Panc1 (cell line): ENCODE results near the gene RAPGEFL1. TPM values are rescaled to one million over a fixed set of nuclear protein-coding genes. Genes with fewer than 3 reads are reported as not detected.

ENCODE experiments used
- ATAC-seq: fragments of 200-7000 bp; cut with Tn5 transposase; 2 replicates; pipeline ENCODE4 v1.9.1; 2020; ENCODE audit warnings: mild to moderate bottlenecking, moderate library complexity
- BruUV-seq: library from RNA; stranded (reverse); fragments of 400-500 nt; replicated peaks from 2 replicates; lab custom pipeline; 2021; lab: Mats Ljungman, UMichigan
- CTCF ChIA-PET: fragments of 300-600 bp; sonication (Branson Sonifier 250); formaldehyde crosslinking; loops from one replicate; lab custom pipeline; 2022; ENCODE audit warnings: antibody characterized with exemption; lab: Charles Lee
- POLR2A ChIA-PET: fragments of 300-600 bp; sonication (Branson Sonifier 250); formaldehyde crosslinking; loops from one replicate; lab custom pipeline; 2022; ENCODE audit warnings: antibody characterized with exemption; lab: Charles Lee
- DNase-seq: peaks from one replicate; pipeline ENCODE4 v3.0.0-alpha.2; 2010; ENCODE audit warnings: low read depth, low spot score
- H3K27ac ChIP-seq: 2 replicates; pipeline ENCODE4 v1.5.1; 2011; ENCODE audit warnings: mild to moderate bottlenecking, low read length, inconsistent platforms
- H3K27me3 ChIP-seq: fragments of 200-500 bp; sonication (Bioruptor generic); 2 replicates; pipeline ENCODE4 v1.6.0; 2014; ENCODE audit warnings: low read length, inconsistent platforms; ENCODE audit not compliant: control insufficient read depth, insufficient read depth
- H3K36me3 ChIP-seq: fragments of 200-500 bp; sonication (Bioruptor generic); 2 replicates; pipeline ENCODE4 v1.5.1; 2014; ENCODE audit warnings: inconsistent platforms, mild to moderate bottlenecking, low read length, moderate library complexity; ENCODE audit not compliant: control insufficient read depth, insufficient read depth
- H3K4me1 ChIP-seq: 2 replicates; pipeline ENCODE4 v1.5.1; 2011; ENCODE audit warnings: inconsistent platforms, mild to moderate bottlenecking, low read length, moderate library complexity; ENCODE audit not compliant: control insufficient read depth, insufficient read depth
- H3K4me3 ChIP-seq, 2 experiments: 2 replicates each; pipeline ENCODE4 v1.5.1; 2011 to 2012; ENCODE audit warnings: low read depth in 2 of 2, low read length in 2 of 2, mild to moderate bottlenecking in 2 of 2, inconsistent platforms in 1 of 2, moderate library complexity in 1 of 2
- H3K9me3 ChIP-seq: fragments of 200-500 bp; sonication (Bioruptor generic); 2 replicates; pipeline ENCODE4 v1.5.1; 2014; ENCODE audit warnings: low read depth, mild to moderate bottlenecking, inconsistent platforms, low read length, moderate library complexity; ENCODE audit not compliant: control insufficient read depth, insufficient read depth
- CTCF ChIP-seq: fragments of 450-650 bp; IDR thresholded peaks from 2 replicates; pipeline ENCODE4 v1.5.1; 2017; ENCODE audit warnings: mild to moderate bottlenecking
- POLR2AphosphoS5 ChIP-seq: IDR thresholded peaks from 2 replicates; pipeline ENCODE4 v1.6.1; 2012; ENCODE audit warnings: mild to moderate bottlenecking, low read depth, low read length, moderate library complexity
- REST ChIP-seq, 2 experiments: IDR thresholded peaks; 2 replicates each; pipeline ENCODE4 v1.6.1; 2011 to 2012; ENCODE audit warnings: low read depth in 2 of 2, control low read depth in 1 of 2, low read length in 1 of 2, mild to moderate bottlenecking in 1 of 2, moderate library complexity in 1 of 2; ENCODE audit not compliant: insufficient read depth in 1 of 2
- SIN3A ChIP-seq: IDR thresholded peaks from 2 replicates; pipeline ENCODE4 v1.6.1; 2012; ENCODE audit warnings: low read depth, mild to moderate bottlenecking, low read length, moderate library complexity, borderline replicate concordance; ENCODE audit not compliant: insufficient read depth
- TCF7L2 ChIP-seq: IDR thresholded peaks from 2 replicates; pipeline ENCODE4 v1.6.1; 2011; ENCODE audit warnings: mild to moderate bottlenecking, low read depth, low read length, inconsistent platforms
- in situ Hi-C: cut with HindIII; loops from 2 replicates; pipeline ENCODE4 v1.10.0; 2016; ENCODE audit warnings: low sequenced_read_pairs, low pct_unique_long_range_greater_than_20kb
- intact Hi-C: fragments of 100-400 bp; cut with micrococcal nuclease; formaldehyde crosslinking; loops from one replicate; pipeline ENCODE4 v1.10.0; 2022; ENCODE audit not compliant: unreplicated experiment
- total RNA-seq: library from RNA; stranded (reverse); gene quantifications from one replicate; pipeline ENCODE4 v1.2.1, GENCODE V29; 2021; ENCODE audit not compliant: unreplicated experiment

RAPGEFL1 gene
- total RNA-seq, 1 experiment from 2014 or later: 6.5 TPM

DNA sequence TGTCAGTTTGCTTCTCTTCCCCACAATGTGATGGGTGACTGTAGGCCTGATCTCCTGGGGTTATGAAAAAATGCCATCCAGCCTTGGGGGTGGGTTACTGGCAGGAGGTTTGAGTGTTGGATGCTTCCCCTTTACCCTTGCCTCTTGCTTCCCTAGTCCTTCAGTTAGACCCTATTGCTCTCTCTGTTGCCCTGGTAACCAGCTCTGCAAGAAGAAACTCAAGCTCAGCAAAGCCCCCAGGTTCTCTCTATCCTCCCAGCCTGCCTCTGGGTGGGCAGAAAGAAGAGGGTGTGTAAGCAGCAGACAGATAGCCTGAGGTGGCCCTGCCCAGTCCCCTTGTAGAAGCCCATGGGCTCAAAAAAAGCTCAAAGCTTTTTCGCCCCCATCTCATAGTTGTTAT is 2.8 kb upstream of the RAPGEFL1 start:
- no peak overlapping the region for H3K4me3 ChIP-seq
- TF ChIP-seq SIN3A: no peak
- TF ChIP-seq REST (IDR thresholded peaks at IDR 0.05; ENCODE audit: insufficient read depth in 1 of 2, low read depth in 2 of 2, low read length in 1 of 2): no peak
- TF ChIP-seq TCF7L2: no peak
- TF ChIP-seq CTCF: no peak
- no peak for TF ChIP-seq POLR2AphosphoS5
- no TSS peak for BruUV-seq
- intact Hi-C loops (no loop called here), in situ Hi-C loops (no loop called here)
- ATAC-seq (no peak), DNase-seq (no peak)
- H3K27me3 ChIP-seq: no peaks in the 10 kb centered on the region
- no peaks in the 10 kb centered on the region for H3K9me3 ChIP-seq
- ChIA-PET CTCF (interaction anchor here (0.5 to 0.7 kb wide), 5 partner anchors 24 to 77 kb away, joined by 3 to 14 read pairs (median 3); no protein-coding TSS in a partner anchor), POLR2A (no interaction called here)
- peaks cover 3% of the 10 kb centered on the region for H3K4me1 ChIP-seq
- no peak overlapping the region for H3K27ac ChIP-seq
- peaks cover 19% of the 10 kb centered on the region for H3K36me3 ChIP-seq

GRCh38 chr17:40175928-40176753 is 1.1 kb upstream of the RAPGEFL1 start:
- peaks cover 12% of the 10 kb centered on the region for H3K4me1 ChIP-seq
- CTCF ChIA-PET: interaction anchor here (0.6 kb wide), 1 partner anchor 24 kb away, joined by 5 read pairs; no protein-coding TSS in a partner anchor
- in situ Hi-C loops: no loop called here

More at GRCh38 chr17:40175928-40176753, 1.1 kb upstream of the RAPGEFL1 start:
- DNase-seq (no peak), ATAC-seq (no peak; the same call in 1 of the 2 replicates)
- no peaks in the 10 kb centered on the region for H3K27me3 ChIP-seq
- POLR2A ChIA-PET: no interaction called here
- BruUV-seq: no TSS peak
- H3K36me3 ChIP-seq: peaks cover 5% of the 10 kb centered on the region; the same call in 1 of the 2 replicates
- intact Hi-C loops: no loop called here
- no peak overlapping the region for H3K4me3 ChIP-seq
- no peak for TF ChIP-seq CTCF
- no peak for TF ChIP-seq TCF7L2
- TF ChIP-seq REST (IDR thresholded peaks at IDR 0.05; ENCODE audit: insufficient read depth in 1 of 2, low read depth in 2 of 2, low read length in 1 of 2): no peak
- no peaks in the 10 kb centered on the region for H3K9me3 ChIP-seq
- H3K27ac ChIP-seq: no peak overlapping the region
